ENCODE data around the gene E2F1. TPM values are rescaled to one million over a fixed set of nuclear protein-coding genes. Genes with fewer than 3 reads are reported as not detected.

Gene E2F1
- total RNA-seq, 2 experiments from 2014 or later = 128 to 148 TPM

DNA sequence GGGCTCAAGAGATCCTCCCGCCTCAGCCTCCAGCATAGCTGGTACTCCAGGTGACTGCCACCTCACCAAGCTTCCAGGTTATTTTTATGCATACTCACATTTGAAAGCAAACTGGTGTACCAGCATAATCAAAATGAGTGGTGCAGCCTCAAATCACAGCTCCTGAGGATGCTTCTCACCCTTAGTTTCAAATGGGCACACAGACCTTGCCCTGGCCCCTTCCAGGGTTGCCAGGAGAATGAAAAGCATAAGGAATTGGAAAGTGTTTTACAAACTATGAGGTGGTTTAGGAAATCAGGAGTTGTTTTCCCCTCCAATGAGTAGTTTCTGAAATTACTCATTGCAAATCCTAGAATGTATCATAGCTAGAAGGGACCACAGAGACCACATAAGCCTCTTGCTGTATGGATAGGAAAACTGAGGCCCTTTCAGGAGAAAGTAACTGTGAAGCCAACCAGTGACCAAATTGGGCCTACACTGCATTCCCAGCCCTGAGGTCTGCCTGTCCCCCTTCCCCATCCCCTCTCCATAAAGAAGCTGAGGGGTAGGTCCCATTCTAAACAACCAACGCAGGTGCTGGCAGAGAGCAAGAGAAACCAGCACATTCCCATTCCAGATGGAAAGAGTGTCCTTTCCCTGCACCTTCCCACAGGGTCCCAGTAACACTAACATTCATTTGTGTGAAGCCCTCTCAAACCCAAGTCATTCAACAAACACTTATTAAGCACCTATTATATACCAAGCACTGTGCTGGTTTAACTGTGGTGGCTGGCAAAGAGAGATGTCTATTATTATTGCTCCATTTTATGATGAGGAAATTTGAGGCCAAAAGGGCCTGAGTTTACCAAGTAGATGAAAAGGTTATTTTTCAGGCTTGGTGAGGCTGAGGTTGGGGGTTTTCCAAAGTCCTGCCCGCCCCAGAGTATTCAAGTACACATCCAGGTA, 2.1 kb upstream of the E2F1 start:
- Histone ChIP-seq H3K4me3 (ENCODE audit: low read depth, low read length, poor library complexity, severe bottlenecking) (no peak overlapping the region), H3K9me2 (ENCODE audit: insufficient read depth, low read length) (no peaks in the 10 kb centered on the region), H3K36me3 (ENCODE audit: insufficient read depth, low read length) (peaks cover 19% of the 10 kb centered on the region), H3K79me2 (ENCODE audit: insufficient read depth, low read depth, low read length) (peaks cover 21% of the 10 kb centered on the region), H3K27ac (ENCODE audit: low read depth, low read length, poor library complexity, severe bottlenecking) (no peak overlapping the region), H3K4me2 (ENCODE audit: low read length) (no peak overlapping the region), H2AFZ (ENCODE audit: low read length) (no peak overlapping the region), H3K9me3 (ENCODE audit: low read length) (no peaks in the 10 kb centered on the region), H4K20me1 (ENCODE audit: insufficient read depth, low read length) (peaks cover 14% of the 10 kb centered on the region), H3K4me1 (ENCODE audit: insufficient read depth, low read length, poor library complexity, severe bottlenecking) (peaks cover 55% of the 10 kb centered on the region)
- TF ChIP-seq EZH2phosphoT487 (IDR thresholded peaks at IDR 0.05; ENCODE audit: borderline replicate concordance, low read depth, low read length) = no peak
- TF ChIP-seq, protein P1, sequence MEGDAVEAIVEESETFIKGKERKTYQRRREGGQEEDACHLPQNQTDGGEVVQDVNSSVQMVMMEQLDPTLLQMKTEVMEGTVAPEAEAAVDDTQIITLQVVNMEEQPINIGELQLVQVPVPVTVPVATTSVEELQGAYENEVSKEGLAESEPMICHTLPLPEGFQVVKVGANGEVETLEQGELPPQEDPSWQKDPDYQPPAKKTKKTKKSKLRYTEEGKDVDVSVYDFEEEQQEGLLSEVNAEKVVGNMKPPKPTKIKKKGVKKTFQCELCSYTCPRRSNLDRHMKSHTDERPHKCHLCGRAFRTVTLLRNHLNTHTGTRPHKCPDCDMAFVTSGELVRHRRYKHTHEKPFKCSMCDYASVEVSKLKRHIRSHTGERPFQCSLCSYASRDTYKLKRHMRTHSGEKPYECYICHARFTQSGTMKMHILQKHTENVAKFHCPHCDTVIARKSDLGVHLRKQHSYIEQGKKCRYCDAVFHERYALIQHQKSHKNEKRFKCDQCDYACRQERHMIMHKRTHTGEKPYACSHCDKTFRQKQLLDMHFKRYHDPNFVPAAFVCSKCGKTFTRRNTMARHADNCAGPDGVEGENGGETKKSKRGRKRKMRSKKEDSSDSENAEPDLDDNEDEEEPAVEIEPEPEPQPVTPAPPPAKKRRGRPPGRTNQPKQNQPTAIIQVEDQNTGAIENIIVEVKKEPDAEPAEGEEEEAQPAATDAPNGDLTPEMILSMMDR (conservative IDR thresholded peaks at IDR 0.05; ENCODE audit: low read length) = no peak
- DNase-seq (ENCODE audit: low spot score) = no peak
- CTCF ChIA-PET (ENCODE audit: unreplicated experiment) = no interaction called here
- no TSS peak for BruUV-seq (replicated peaks)
- POLR2A ChIA-PET = no interaction called here
- intact Hi-C loops (cut with micrococcal nuclease; ENCODE audit: unreplicated experiment) = loop anchor here (2.0 to 10.0 kb wide), 4 partner anchors 91 to 1927 kb away; partner anchors contain the start of genes EIF2S2 and SPAG4

- Histone ChIP-seq H3K79me2 (ENCODE audit: insufficient read depth, low read depth, low read length) (peaks cover 29% of the 10 kb centered on the region), H3K27ac (ENCODE audit: low read depth, low read length, poor library complexity, severe bottlenecking) (no peak overlapping the region), H4K20me1 (ENCODE audit: insufficient read depth, low read length) (peaks cover 14% of the 10 kb centered on the region), H3K9me2 (ENCODE audit: insufficient read depth, low read length) (no peaks in the 10 kb centered on the region), H2AFZ (ENCODE audit: low read length) (no peak overlapping the region), H3K4me3 (ENCODE audit: low read depth, low read length, poor library complexity, severe bottlenecking) (no peak overlapping the region), H3K4me2 (ENCODE audit: low read length) (no peak overlapping the region), H3K9me3 (ENCODE audit: low read length) (no peaks in the 10 kb centered on the region), H3K4me1 (ENCODE audit: insufficient read depth, low read length, poor library complexity, severe bottlenecking) (peaks cover 60% of the 10 kb centered on the region), H3K36me3 (ENCODE audit: insufficient read depth, low read length) (peaks cover 28% of the 10 kb centered on the region)
- POLR2A ChIA-PET = interaction anchor here (1.2 to 1.3 kb wide), 2 partner anchors 23 to 286 kb away, joined by 3 read pairs; partner anchors contain the start of gene CDK5RAP1
- no peak for TF ChIP-seq EZH2phosphoT487 (IDR thresholded peaks at IDR 0.05; ENCODE audit: borderline replicate concordance, low read depth, low read length)
- TF ChIP-seq, protein P1 (conservative IDR thresholded peaks at IDR 0.05; ENCODE audit: low read length) = no peak
- intact Hi-C loops (cut with micrococcal nuclease; ENCODE audit: unreplicated experiment) = loop anchor here (2.0 to 10.0 kb wide), 4 partner anchors 91 to 1927 kb away; partner anchors contain the start of genes EIF2S2 and SPAG4
- no peak for DNase-seq (ENCODE audit: low spot score)
- no TSS peak for BruUV-seq (replicated peaks)
- CTCF ChIA-PET (ENCODE audit: unreplicated experiment) = no interaction called here
These were observed 1.3 kb upstream of the E2F1 start for GRCh38 chr20:33687370-33687915.

Measured in OCI-LY7 (cell line).